Measurements from ENCODE around the gene CANT1. TPM values are rescaled to one million over a fixed set of nuclear protein-coding genes. Genes with fewer than 3 reads are reported as not detected.

The CANT1 gene
- total and polyA plus RNA-seq, 9 of the 15 experiments (the other 6 are each of a cell fraction or from before 2014, with no cell fraction given), result 2.7 to 66.4 (median 22.5) TPM

DNA sequence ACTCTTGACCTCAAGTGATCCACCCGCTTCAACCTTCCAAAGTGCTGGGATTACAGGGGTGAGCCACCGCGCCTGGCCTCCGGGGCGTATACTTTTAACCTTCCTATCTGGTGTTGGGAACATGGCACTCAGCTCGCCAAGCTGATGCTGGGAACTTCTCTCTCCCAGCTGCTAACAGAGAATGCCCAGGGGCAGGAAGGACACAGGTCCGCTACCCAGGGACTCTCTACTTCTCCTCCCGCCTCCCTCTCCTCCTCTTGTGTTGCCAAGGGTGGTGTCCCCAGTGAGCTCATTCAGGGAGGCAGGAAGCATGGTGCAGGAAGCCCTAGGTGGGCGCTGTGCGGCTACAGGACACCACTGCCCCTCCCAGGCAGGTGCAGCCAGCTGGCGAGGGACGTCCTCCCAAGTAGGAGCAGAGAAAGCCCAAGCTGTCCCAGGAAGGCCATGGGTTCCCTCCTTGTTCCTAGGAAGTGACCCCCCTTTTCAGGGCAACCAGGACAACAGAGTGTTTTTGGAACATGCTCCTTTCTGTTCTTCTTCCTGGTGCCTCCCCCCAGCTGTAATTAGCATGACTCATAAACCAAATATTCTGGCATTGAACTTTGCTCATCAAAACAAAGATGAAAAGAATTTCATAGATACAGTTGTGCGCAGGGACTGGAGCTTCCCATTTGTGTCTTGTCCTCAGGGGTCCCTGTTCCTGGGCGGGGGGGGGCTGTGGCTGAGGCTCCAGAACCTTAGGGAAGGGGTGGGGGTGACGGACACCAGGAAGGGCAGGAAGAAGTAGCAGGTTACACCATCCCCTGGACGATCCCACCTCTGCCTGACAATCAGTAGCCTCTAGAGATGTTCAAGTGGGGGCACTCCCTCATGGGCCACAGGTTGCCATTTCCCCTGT is 17.1 kb upstream of the CANT1 start (continued):
- TF ChIP-seq TFAP4 (CRISPR knock-in tag; IDR thresholded peaks at IDR 0.05; ENCODE audit: borderline replicate concordance) (peak; percentile 36; the same call in 1 of the 2 replicates), HSF4 (CRISPR knock-in tag; IDR thresholded peaks at IDR 0.05; ENCODE audit: borderline replicate concordance) (no peak), ZNF12 (CRISPR knock-in tag; IDR thresholded peaks at IDR 0.05) (no peak)

GRCh38 chr17:79024901-79025737 is 15.6 kb upstream of the CANT1 start:
- intact Hi-C loops (cut with micrococcal nuclease), result no loop called here
- H2AFZ ChIP-seq (ENCODE audit: low read depth, low read length), result no peak overlapping the region
- no peak overlapping the region for H3K9ac ChIP-seq (ENCODE audit: insufficient read depth in 1 of 2, low read depth in 2 of 2, low read length in 2 of 2)
- H3K9me3 ChIP-seq (replicated peaks; ENCODE audit: control insufficient read depth, insufficient read depth, low read depth, low read length), result no peaks in the 10 kb centered on the region
- peaks cover 9 to 28% of the 10 kb centered on the region in 2 experiments for H3K4me1 ChIP-seq (replicated peaks in 1 of 2; ENCODE audit: control insufficient read depth in 2 of 2, insufficient read depth in 2 of 2, low read length in 2 of 2)
- peaks cover 62 to 78% of the 10 kb centered on the region in 2 experiments for H3K27me3 ChIP-seq (ENCODE audit: control insufficient read depth in 2 of 2, insufficient read depth in 2 of 2, low read length in 2 of 2)
- no peak overlapping the region for H3K27ac ChIP-seq (ENCODE audit: extremely low read depth, low read depth, low read length)
- in situ Hi-C loops (cut with MboI), result no loop called here
- no peaks in the 10 kb centered on the region for H3K79me2 ChIP-seq (ENCODE audit: control insufficient read depth, insufficient read depth, low read length)
- no peak overlapping the region for H3K4me2 ChIP-seq (ENCODE audit: insufficient read depth, low read length)
- no peaks in the 10 kb centered on the region for H3K36me3 ChIP-seq (ENCODE audit: control insufficient read depth, insufficient read depth, low read length)
- TF ChIP-seq SOX6 (IDR thresholded peaks at IDR 0.05) (no peak), ZNF263 (CRISPR knock-in tag; IDR thresholded peaks at IDR 0.05; ENCODE audit: borderline replicate concordance) (peak; percentile 42; the same call in 1 of the 2 replicates)
- POLR2A ChIA-PET, result no interaction called here
- no peak for DNase-seq (ENCODE audit: extremely low read depth in 1 of 4, low spot score in 3 of 4)
- no peaks in the 10 kb centered on the region for H3K9me1 ChIP-seq (ENCODE audit: control insufficient read depth, insufficient read depth, low read length)
- H4K20me1 ChIP-seq (replicated peaks; ENCODE audit: control insufficient read depth, insufficient read depth, low read length), result peaks cover under 1% of the 10 kb centered on the region; the same call in 1 of the 2 replicates
- CTCF ChIA-PET (ENCODE audit: low intra/inter-chr PET ratio), result no interaction called here
- no TSS peak for BruUV-seq (replicated peaks)
- H3K4me3 ChIP-seq, result no peak overlapping the region
- FAIRE-seq, result no peak
- ATAC-seq, result no peak
- WGBS (ENCODE audit: insufficient coverage, low coverage, missing lambda C conversion rate), result under 1% methylated on average over 30 of the region's 31 CpGs
